ENCODE results near the gene CHCHD3. TPM values are rescaled to one million over a fixed set of nuclear protein-coding genes. Genes with fewer than 3 reads are reported as not detected.

CHCHD3 gene
- total RNA-seq, 4 donors from 2014 or later: 40.6 to 66.6 (median 48.1) TPM

- TF ChIP-seq EP300 (IDR thresholded peaks at IDR 0.05): no peak
- TF ChIP-seq, protein P1, sequence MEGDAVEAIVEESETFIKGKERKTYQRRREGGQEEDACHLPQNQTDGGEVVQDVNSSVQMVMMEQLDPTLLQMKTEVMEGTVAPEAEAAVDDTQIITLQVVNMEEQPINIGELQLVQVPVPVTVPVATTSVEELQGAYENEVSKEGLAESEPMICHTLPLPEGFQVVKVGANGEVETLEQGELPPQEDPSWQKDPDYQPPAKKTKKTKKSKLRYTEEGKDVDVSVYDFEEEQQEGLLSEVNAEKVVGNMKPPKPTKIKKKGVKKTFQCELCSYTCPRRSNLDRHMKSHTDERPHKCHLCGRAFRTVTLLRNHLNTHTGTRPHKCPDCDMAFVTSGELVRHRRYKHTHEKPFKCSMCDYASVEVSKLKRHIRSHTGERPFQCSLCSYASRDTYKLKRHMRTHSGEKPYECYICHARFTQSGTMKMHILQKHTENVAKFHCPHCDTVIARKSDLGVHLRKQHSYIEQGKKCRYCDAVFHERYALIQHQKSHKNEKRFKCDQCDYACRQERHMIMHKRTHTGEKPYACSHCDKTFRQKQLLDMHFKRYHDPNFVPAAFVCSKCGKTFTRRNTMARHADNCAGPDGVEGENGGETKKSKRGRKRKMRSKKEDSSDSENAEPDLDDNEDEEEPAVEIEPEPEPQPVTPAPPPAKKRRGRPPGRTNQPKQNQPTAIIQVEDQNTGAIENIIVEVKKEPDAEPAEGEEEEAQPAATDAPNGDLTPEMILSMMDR (IDR thresholded peaks at IDR 0.05): no peak
- no peak for TF ChIP-seq POLR2A (IDR thresholded peaks at IDR 0.05)
Measured at GRCh38 chr7:133050200-133050995, 31.5 kb downstream of the CHCHD3 start.

GRCh38 chr7:133048589-133048988 is 33.3 kb downstream of the CHCHD3 start:
- Histone ChIP-seq H3K9me3 (no peaks in the 10 kb centered on the region), H3K4me3 (no peak overlapping the region), H3K27ac (no peak overlapping the region), H3K4me1 (peaks cover 0 to 32% (median 16%) of the 10 kb centered on the region in 4 donors), H3K27me3 (no peaks in the 10 kb centered on the region), H3K36me3 (peaks cover 0 to 6% (median 0%) of the 10 kb centered on the region in 3 donors)
- TF ChIP-seq EP300 (IDR thresholded peaks at IDR 0.05): no peak
- TF ChIP-seq POLR2A (IDR thresholded peaks at IDR 0.05): no peak
- TF ChIP-seq, protein P1 (IDR thresholded peaks at IDR 0.05): no peak
- 62 to 82% methylated on average over 4 of the region's 4 CpGs for WGBS, 2 donors
- DNase-seq (ENCODE audit: low spot score in 2 of 2): no peak

More at GRCh38 chr7:133050200-133050995, 31.5 kb downstream of the CHCHD3 start:
- Histone ChIP-seq H3K9me3 (no peaks in the 10 kb centered on the region), H3K27me3 (no peaks in the 10 kb centered on the region), H3K36me3 (peaks cover 0 to 6% (median 0%) of the 10 kb centered on the region in 3 donors), H3K4me1 (peaks cover 0 to 43% (median 18%) of the 10 kb centered on the region in 4 donors), H3K27ac (no peak overlapping the region), H3K4me3 (no peak overlapping the region)
- 76 to 89% methylated on average over 5 of the region's 5 CpGs for WGBS, 2 donors
- no peak for DNase-seq (ENCODE audit: low spot score in 2 of 2)

GRCh38 chr7:133047321-133047720 is 34.6 kb downstream of the CHCHD3 start:
- H3K27ac ChIP-seq: no peak overlapping the region
- DNase-seq (ENCODE audit: low spot score in 2 of 2): no peak
- peaks cover 0 to 6% (median 0%) of the 10 kb centered on the region in 3 donors for H3K36me3 ChIP-seq
- H3K4me1 ChIP-seq: peaks cover 0 to 21% (median 9%) of the 10 kb centered on the region in 4 donors
- H3K9me3 ChIP-seq: no peaks in the 10 kb centered on the region
- TF ChIP-seq POLR2A (IDR thresholded peaks at IDR 0.05): no peak
- no peak for TF ChIP-seq EP300 (IDR thresholded peaks at IDR 0.05)
- TF ChIP-seq, protein P1 (IDR thresholded peaks at IDR 0.05): no peak
- H3K27me3 ChIP-seq: no peaks in the 10 kb centered on the region
- 85 to 87% methylated on average over 2 of the region's 2 CpGs for WGBS, 2 donors
- H3K4me3 ChIP-seq: no peak overlapping the region

DNA sequence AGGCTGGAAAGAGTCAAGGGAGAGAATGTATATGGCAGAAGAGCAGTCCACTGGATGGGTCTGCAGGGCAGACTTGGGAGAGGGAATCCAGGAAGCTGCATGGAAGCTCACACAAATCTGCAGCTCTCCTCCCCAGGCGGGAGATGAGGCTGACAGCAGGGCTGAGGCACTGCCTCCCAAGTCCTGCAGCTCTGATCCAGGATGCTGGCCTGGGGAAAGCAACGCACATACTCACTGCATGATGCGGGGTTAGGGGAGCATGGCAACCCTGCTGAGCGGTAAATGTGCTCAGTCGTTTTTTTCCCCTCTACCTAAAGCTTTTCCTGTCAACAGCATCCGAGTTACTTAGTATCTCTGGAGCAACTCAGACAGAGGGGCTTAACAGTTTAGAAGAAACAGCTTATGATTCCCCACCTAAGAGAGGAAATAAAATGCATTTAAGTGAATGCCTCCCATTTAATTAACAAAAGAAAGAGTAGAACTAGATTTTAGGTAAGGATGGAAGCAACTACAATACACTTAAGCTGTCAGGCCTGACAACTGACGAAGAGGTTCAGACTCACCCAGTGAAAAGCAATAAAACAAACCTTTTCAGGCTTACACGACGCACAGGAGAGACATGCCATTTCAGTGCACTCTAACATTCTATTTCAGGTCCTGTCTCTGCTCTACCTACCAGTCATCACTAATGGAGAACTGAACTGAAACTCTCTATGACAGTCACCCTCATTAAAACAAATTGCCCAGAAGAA is 37.0 kb downstream of the CHCHD3 start:
- TF ChIP-seq, protein P1 (IDR thresholded peaks at IDR 0.05): no peak
- TF ChIP-seq POLR2A (IDR thresholded peaks at IDR 0.05) (no peak), EP300 (IDR thresholded peaks at IDR 0.05) (no peak)
- 81 to 82% methylated on average over 9 of the region's 9 CpGs for WGBS, 2 donors
- Histone ChIP-seq H3K27me3 (no peaks in the 10 kb centered on the region), H3K4me3 (no peak overlapping the region), H3K4me1 (no peaks in the 10 kb centered on the region), H3K27ac (no peak overlapping the region), H3K36me3 (peaks cover 0 to 6% (median 0%) of the 10 kb centered on the region in 3 donors), H3K9me3 (no peaks in the 10 kb centered on the region)
- DNase-seq (ENCODE audit: low spot score in 2 of 2): no peak

DNA sequence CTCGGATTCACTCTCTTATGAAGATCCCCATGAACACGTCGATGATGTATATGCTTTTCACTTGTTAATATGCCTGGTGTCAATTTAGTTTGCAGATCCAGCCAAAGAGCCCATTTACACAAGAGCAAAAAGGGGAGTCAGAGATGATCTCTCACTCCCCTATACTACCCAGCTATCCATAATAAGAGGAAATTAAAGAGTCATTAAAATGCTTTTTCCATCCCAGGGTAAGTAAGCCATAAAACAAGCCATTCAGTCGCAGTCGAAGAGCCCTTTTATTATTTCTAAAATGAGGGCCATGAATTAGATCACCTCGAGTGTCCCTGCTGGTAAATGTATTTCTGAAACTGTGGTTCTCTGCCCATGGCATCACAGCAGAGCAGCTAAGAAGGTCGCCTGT is 41.2 kb downstream of the CHCHD3 start:
- H3K4me3 ChIP-seq: no peak overlapping the region
- no peaks in the 10 kb centered on the region for H3K9me3 ChIP-seq
- no peaks in the 10 kb centered on the region for H3K36me3 ChIP-seq
- TF ChIP-seq, protein P1 (IDR thresholded peaks at IDR 0.05): no peak
- TF ChIP-seq EP300 (IDR thresholded peaks at IDR 0.05) (no peak), POLR2A (IDR thresholded peaks at IDR 0.05) (no peak)
- H3K27ac ChIP-seq: no peak overlapping the region
- no peaks in the 10 kb centered on the region for H3K4me1 ChIP-seq
- no peaks in the 10 kb centered on the region for H3K27me3 ChIP-seq
- WGBS, 2 donors: 61 to 73% methylated on average over 7 of the region's 7 CpGs
- DNase-seq (ENCODE audit: low spot score in 2 of 2): no peak

Data from tibial nerve (tissue), 4 donors.